ENCODE data around the gene FNDC1. TPM values are rescaled to one million over a fixed set of nuclear protein-coding genes. Genes with fewer than 3 reads are reported as not detected.

FNDC1 gene
- total and polyA plus RNA-seq, 10 of the 15 experiments (the other 5 are each of a cell fraction or from before 2014, with no cell fraction given) = not detected

DNA sequence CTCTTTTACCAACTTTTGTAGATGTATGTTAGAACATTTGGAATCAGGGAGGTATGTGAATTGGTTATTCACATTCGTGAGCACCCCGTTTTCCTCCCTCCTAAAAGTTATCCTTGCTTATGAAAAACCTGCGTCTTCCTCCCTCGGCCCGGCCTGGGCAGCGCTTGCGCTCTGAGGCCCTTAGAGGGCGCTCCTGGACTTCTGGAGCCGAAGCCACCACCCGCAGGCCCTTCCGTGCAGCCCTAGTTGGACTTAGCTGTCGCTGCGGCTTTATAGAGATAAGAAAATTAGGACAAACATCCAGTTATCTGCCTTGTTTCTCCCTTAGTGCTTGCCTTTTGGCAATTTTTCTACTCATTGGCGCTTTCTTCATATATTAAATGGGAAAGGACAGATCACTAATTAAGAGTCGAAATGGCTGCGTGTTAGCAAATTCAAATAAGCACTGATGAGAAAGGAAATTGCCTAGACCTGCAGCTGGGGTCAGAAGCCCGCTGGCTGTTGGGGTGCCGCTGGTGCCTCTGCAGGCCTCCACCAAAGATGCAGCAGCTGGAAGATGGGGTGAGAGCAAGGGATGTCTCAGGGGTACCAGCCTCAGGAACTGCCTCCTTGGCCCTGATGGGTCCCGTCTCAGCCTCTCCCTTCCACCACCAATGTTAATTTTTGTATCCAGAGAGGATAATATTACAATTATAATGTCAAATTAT lies 5.2 kb downstream of the FNDC1 start:
- peak; percentile 98 for ATAC-seq
- FAIRE-seq = peak; percentile 13
- ChIA-PET RAD21 (ENCODE audit: unreplicated experiment) (interaction anchor here (0.7 to 1.6 kb wide), 4 partner anchors 436 to 689 kb away, joined by 3 to 4 read pairs (median 4); no protein-coding TSS in a partner anchor), POLR2A (no interaction called here), CTCF (interaction anchor here (0.7 to 4.2 kb wide), 18 partner anchors 8 to 789 kb away, joined by 3 to 26 read pairs (median 4); no protein-coding TSS in a partner anchor), SMC1A (ENCODE audit: uncharacterized antibody, unreplicated experiment) (interaction anchor here (1.1 to 2.8 kb wide), 9 partner anchors 10 to 480 kb away, joined by 3 to 14 read pairs (median 4); no protein-coding TSS in a partner anchor)
- peaks cover 8 to 19% of the 10 kb centered on the region in 2 experiments for H3K27me3 ChIP-seq (replicated peaks in 1 of 2; ENCODE audit: control insufficient read depth in 2 of 2, insufficient read depth in 2 of 2, low read length in 1 of 2)
- BruUV-seq (replicated peaks) = no TSS peak
- H3K9me3 ChIP-seq (replicated peaks; ENCODE audit: control insufficient read depth, insufficient read depth, low read length) = no peaks in the 10 kb centered on the region
- no peak overlapping the region for H3K9ac ChIP-seq (ENCODE audit: control insufficient read depth, insufficient read depth, low read length)
- no peak overlapping the region for H3K4me2 ChIP-seq (ENCODE audit: control insufficient read depth, insufficient read depth)
- H4K20me1 ChIP-seq (ENCODE audit: control insufficient read depth, insufficient read depth) = no peaks in the 10 kb centered on the region
- no peak overlapping the region for H3K4me3 ChIP-seq
- intact Hi-C loops (cut with micrococcal nuclease; ENCODE audit: unreplicated experiment) (loop anchor here (1.0 to 2.0 kb wide), 2 partner anchors 289 to 480 kb away; no protein-coding TSS in a partner anchor), in situ Hi-C loops (cut with MboI) (loop anchor here (5.0 kb wide), 1 partner anchor 473 kb away; no protein-coding TSS in a partner anchor)
- no peak for TF ChIP-seq SP1 (IDR thresholded peaks at IDR 0.05; ENCODE audit: low read depth, low read length)
- TF ChIP-seq SMC3 (IDR thresholded peaks at IDR 0.05; ENCODE audit: borderline replicate concordance, low read length) = peak; percentile 79
- TF ChIP-seq YBX1 (IDR thresholded peaks at IDR 0.05) = no peak
- peak; percentile 40; the same call in 1 of the 2 replicates for TF ChIP-seq RUNX3 (IDR thresholded peaks at IDR 0.05; ENCODE audit: low read length)
- TF ChIP-seq CBX5 (IDR thresholded peaks at IDR 0.05; ENCODE audit: low read depth) = no peak
- TF ChIP-seq, protein P1, sequence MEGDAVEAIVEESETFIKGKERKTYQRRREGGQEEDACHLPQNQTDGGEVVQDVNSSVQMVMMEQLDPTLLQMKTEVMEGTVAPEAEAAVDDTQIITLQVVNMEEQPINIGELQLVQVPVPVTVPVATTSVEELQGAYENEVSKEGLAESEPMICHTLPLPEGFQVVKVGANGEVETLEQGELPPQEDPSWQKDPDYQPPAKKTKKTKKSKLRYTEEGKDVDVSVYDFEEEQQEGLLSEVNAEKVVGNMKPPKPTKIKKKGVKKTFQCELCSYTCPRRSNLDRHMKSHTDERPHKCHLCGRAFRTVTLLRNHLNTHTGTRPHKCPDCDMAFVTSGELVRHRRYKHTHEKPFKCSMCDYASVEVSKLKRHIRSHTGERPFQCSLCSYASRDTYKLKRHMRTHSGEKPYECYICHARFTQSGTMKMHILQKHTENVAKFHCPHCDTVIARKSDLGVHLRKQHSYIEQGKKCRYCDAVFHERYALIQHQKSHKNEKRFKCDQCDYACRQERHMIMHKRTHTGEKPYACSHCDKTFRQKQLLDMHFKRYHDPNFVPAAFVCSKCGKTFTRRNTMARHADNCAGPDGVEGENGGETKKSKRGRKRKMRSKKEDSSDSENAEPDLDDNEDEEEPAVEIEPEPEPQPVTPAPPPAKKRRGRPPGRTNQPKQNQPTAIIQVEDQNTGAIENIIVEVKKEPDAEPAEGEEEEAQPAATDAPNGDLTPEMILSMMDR (IDR thresholded peaks at IDR 0.05 in 2 of 3, conservative IDR thresholded peaks at IDR 0.05 in 1 of 3; ENCODE audit: control insufficient read depth in 2 of 3, extremely low read depth in 1 of 3, insufficient read depth in 1 of 3, low read depth in 3 of 3, low read length in 3 of 3) = peak; percentile 91 to 96 (median 96)
- TF ChIP-seq YY1 (IDR thresholded peaks at IDR 0.05; ENCODE audit: low read depth, low read length) = peak; percentile 53; the same call in 1 of the 2 replicates
- no peak for TF ChIP-seq NFIC (IDR thresholded peaks at IDR 0.05; ENCODE audit: low read depth, low read length)
- peak; percentile 96 for TF ChIP-seq RAD21 (IDR thresholded peaks at IDR 0.05; ENCODE audit: insufficient read depth, low read depth, low read length)
- TF ChIP-seq SPI1 (IDR thresholded peaks at IDR 0.05; ENCODE audit: borderline replicate concordance, insufficient read depth, low read depth, low read length) = 0 out of 2 replicates have a peak, but pooled peaks have one; percentile 5
- H3K27ac ChIP-seq (ENCODE audit: control insufficient read depth, insufficient read depth) = no peak overlapping the region
- H3K4me1 ChIP-seq (ENCODE audit: control insufficient read depth, insufficient read depth, low read length) = no peaks in the 10 kb centered on the region
- H2AFZ ChIP-seq (ENCODE audit: control insufficient read depth, low read depth, low read length) = no peak overlapping the region
- no peaks in the 10 kb centered on the region for H3K36me3 ChIP-seq (ENCODE audit: control insufficient read depth in 2 of 2, insufficient read depth in 2 of 2, low read length in 1 of 2)
- DNase-seq (ENCODE audit: low read depth, low spot score) = peak; percentile 2
- no peaks in the 10 kb centered on the region for H3K79me2 ChIP-seq (ENCODE audit: control insufficient read depth, insufficient read depth, low read length)
- WGBS (ENCODE audit: insufficient coverage, insufficient replicate concordance, low lambda C conversion rate, missing lambda C conversion rate) = 7% methylated on average over 19 of the region's 19 CpGs
